ENCODE results near the gene NCAPG.

DNA sequence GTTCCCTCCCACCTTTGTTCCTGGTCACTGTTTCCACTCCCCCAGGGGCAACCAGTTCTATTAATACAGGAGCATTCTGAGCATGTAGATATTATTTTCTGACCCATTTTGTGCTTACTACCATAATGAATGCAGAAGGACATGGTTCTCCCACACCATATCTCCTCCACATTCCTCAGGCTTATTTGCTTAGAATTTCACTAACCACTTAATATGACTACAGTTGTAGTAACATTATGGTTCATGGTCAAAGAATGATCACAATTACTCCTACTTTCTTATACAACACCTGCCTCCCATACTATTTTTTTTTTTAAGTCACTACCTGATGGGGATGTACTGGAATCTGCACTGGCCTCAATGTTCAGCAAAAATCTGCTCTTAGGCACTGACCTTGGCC, 21.8 kb upstream of the NCAPG start:
- no peak for TF ChIP-seq GATA2 (IDR thresholded peaks at IDR 0.05; ENCODE audit: low read depth, low read length)
- TF ChIP-seq GATA3 (IDR thresholded peaks at IDR 0.05; ENCODE audit: low read depth, low read length), result no peak
